HepG2 (cell line): ENCODE measurements around the gene MYO1B. TPM values are rescaled to one million over a fixed set of nuclear protein-coding genes. Genes with fewer than 3 reads are reported as not detected.
A peak's percentile ranks its signal among the peaks of the same experiment; 100 is the strongest.

ENCODE experiments used
- CENPBD1 ChIP-seq: sonication (generic); formaldehyde crosslinking; IDR thresholded peaks from 2 replicates; pipeline ENCODE4 v1.8.0; 2022; ENCODE audit warnings: missing genetic modification reagents, low read depth, mild to moderate bottlenecking, borderline replicate concordance
- FOXK2 ChIP-seq: fragments of 450-650 bp; IDR thresholded peaks from 2 replicates; pipeline ENCODE4 v1.6.1; 2016
- GABPB1 ChIP-seq: IDR thresholded peaks from 2 replicates; pipeline ENCODE4 v1.6.1; 2016; ENCODE audit warnings: mild to moderate bottlenecking, missing genetic modification reagents, moderate library complexity, missing compliant biosample characterization
- HNRNPLL ChIP-seq: fragments of 200-400 bp; formaldehyde crosslinking; IDR thresholded peaks from 2 replicates; pipeline ENCODE4 v1.6.1; 2017; ENCODE audit warnings: mild to moderate bottlenecking, low read depth, low read length; ENCODE audit not compliant: poor library complexity, severe bottlenecking
- JARID2 ChIP-seq: sonication (generic); formaldehyde crosslinking; IDR thresholded peaks from 2 replicates; pipeline ENCODE4 v1.8.1; 2023; ENCODE audit warnings: missing genetic modification reagents, inconsistent platforms; ENCODE audit not compliant: insufficient replicate concordance
- MATR3 ChIP-seq: sonication (generic); formaldehyde crosslinking; IDR thresholded peaks from 2 replicates; pipeline ENCODE4 v1.4.0; 2020; ENCODE audit warnings: missing genetic modification reagents
- NCOA2 ChIP-seq: sonication (generic); formaldehyde crosslinking; IDR thresholded peaks from 2 replicates; pipeline ENCODE4 v1.8.0; 2022; ENCODE audit warnings: inconsistent platforms
- PRMT3 ChIP-seq: sonication (generic); formaldehyde crosslinking; IDR thresholded peaks from 2 replicates; pipeline ENCODE4 v1.8.1; 2022; ENCODE audit warnings: low read depth, mild to moderate bottlenecking, moderate library complexity, missing genetic modification reagents, borderline replicate concordance
- SAP130 ChIP-seq: IDR thresholded peaks from 2 replicates; pipeline ENCODE4 v1.6.1; 2016; ENCODE audit warnings: low read depth
- SOX5 ChIP-seq: IDR thresholded peaks from 2 replicates; pipeline ENCODE4 v1.6.1; 2016; ENCODE audit warnings: borderline replicate concordance
- TFDP1 ChIP-seq: IDR thresholded peaks from 2 replicates; pipeline ENCODE4 v1.6.1; 2016; ENCODE audit warnings: missing compliant biosample characterization, missing genetic modification reagents, borderline replicate concordance
- TRIM22 ChIP-seq: fragments of 450-650 bp; IDR thresholded peaks from 2 replicates; pipeline ENCODE4 v1.6.1; 2017
- USF2 ChIP-seq, 2 experiments: sonication (generic) in 1 of 2; formaldehyde crosslinking in 1 of 2; IDR thresholded peaks; 2 replicates each; pipeline versions ENCODE4 v1.5.1 to v1.6.1; 2011 to 2020; ENCODE audit warnings: borderline replicate concordance in 1 of 2, low read depth in 1 of 2, low read length in 1 of 2, mild to moderate bottlenecking in 1 of 2, missing genetic modification reagents in 1 of 2, moderate library complexity in 1 of 2
- YEATS2 ChIP-seq: sonication (generic); formaldehyde crosslinking; IDR thresholded peaks from 2 replicates; pipeline ENCODE4 v1.4.0; 2020; ENCODE audit warnings: missing genetic modification reagents, borderline replicate concordance
- ZNF496 ChIP-seq: sonication (generic); formaldehyde crosslinking; IDR thresholded peaks from 2 replicates; pipeline ENCODE4 v1.8.1; 2023; ENCODE audit warnings: mild to moderate bottlenecking, moderate library complexity, missing genetic modification reagents; ENCODE audit not compliant: insufficient replicate concordance
- ZNF816 ChIP-seq: sonication (generic); formaldehyde crosslinking; IDR thresholded peaks from 2 replicates; pipeline ENCODE4 v1.8.0; 2022; ENCODE audit warnings: missing genetic modification reagents, mild to moderate bottlenecking, borderline replicate concordance
- ZSCAN22 ChIP-seq: sonication (generic); formaldehyde crosslinking; IDR thresholded peaks from 2 replicates; pipeline ENCODE4 v1.4.0; 2020; ENCODE audit warnings: mild to moderate bottlenecking, missing genetic modification reagents
- polyA plus RNA-seq, 8 experiments: library from polyadenylated mRNA; depleted of rRNA in 3 of 8; stranded (reverse) in 7 of 8; unstranded in 1 of 8; fragments of >200 nt; fragmentation: Illumina TruSeq in 4 of 8; extraction: Trizol in 4 of 8; gene quantifications; 2 replicates each; pipeline versions ENCODE4 v1.2.1 to v1.2.3, GENCODE V29; 2011 to 2016; ENCODE audit warnings: low read depth in 4 of 8, missing spikeins in 1 of 8, mixed read lengths in 1 of 8; ENCODE audit not compliant: insufficient read depth in 1 of 8
- total RNA-seq, 5 experiments: library from RNA; depleted of rRNA; stranded (reverse); fragments of >200 nt; fragmentation: Illumina TruSeq; extraction: Trizol; gene quantifications; 2 replicates each; pipeline ENCODE4 v1.2.3, GENCODE V29; 2016; ENCODE audit warnings: low read depth in 1 of 5
- TF ChIP-seq, protein P1 (sequence below): sonication (generic); formaldehyde crosslinking; IDR thresholded peaks from 2 replicates; pipeline ENCODE4 v1.4.0; 2020; ENCODE audit warnings: missing genetic modification reagents
- TF ChIP-seq, protein P2 (sequence below): sonication (generic); formaldehyde crosslinking; conservative IDR thresholded peaks from 2 replicates; pipeline ENCODE4 v1.8.0; 2022; ENCODE audit warnings: mild to moderate bottlenecking, moderate library complexity, missing genetic modification reagents

Gene MYO1B
- total and polyA plus RNA-seq, 2 of the 13 experiments (the other 11 are each of a cell fraction or from before 2014, with no cell fraction given): 36.9 to 89.8 TPM

DNA sequence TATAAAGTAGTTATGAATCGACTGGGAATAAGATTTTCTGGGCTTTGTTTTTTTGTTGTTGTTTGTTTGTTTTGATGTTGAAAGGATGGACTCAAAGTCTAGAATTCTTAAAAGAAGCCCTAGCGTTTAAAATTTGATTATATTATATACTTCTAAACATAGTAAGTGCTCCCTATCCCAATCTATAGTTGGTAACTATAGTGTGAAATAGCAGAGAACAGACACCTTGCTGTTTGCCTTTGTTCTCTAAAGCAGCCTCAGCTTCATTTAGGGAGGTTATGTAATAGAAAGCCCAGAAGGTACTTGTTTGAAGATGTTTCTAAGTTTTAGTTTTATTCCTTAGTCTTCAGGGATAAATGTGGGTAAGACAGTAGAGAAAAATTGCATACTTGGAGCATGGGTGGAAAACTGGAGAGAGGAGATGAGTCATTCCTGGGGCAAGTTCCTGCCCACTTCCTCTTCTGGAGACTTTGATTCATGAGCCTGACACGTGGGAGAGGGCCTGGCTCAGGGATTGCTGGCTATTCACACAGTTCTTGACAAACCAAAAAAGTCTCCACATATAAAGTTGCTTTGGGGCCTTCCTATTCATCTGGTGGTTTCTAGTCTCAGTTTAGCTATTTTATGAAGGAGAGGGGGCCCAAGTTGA lies 131.9 kb downstream of the MYO1B start (continued):
- TF ChIP-seq, protein P1, sequence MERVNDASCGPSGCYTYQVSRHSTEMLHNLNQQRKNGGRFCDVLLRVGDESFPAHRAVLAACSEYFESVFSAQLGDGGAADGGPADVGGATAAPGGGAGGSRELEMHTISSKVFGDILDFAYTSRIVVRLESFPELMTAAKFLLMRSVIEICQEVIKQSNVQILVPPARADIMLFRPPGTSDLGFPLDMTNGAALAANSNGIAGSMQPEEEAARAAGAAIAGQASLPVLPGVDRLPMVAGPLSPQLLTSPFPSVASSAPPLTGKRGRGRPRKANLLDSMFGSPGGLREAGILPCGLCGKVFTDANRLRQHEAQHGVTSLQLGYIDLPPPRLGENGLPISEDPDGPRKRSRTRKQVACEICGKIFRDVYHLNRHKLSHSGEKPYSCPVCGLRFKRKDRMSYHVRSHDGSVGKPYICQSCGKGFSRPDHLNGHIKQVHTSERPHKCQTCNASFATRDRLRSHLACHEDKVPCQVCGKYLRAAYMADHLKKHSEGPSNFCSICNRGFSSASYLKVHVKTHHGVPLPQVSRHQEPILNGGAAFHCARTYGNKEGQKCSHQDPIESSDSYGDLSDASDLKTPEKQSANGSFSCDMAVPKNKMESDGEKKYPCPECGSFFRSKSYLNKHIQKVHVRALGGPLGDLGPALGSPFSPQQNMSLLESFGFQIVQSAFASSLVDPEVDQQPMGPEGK (CRISPR knock-in tag): peak; percentile 52; the same call in 1 of the 2 replicates
- TF ChIP-seq FOXK2: no peak
- TF ChIP-seq HNRNPLL: no peak
- TF ChIP-seq SAP130 (CRISPR knock-in tag): peak; percentile 87
- TF ChIP-seq NCOA2 (CRISPR knock-in tag): peak; percentile 52; the same call in 1 of the 2 replicates
- TF ChIP-seq JARID2 (CRISPR knock-in tag): no peak
- TF ChIP-seq, protein P2, sequence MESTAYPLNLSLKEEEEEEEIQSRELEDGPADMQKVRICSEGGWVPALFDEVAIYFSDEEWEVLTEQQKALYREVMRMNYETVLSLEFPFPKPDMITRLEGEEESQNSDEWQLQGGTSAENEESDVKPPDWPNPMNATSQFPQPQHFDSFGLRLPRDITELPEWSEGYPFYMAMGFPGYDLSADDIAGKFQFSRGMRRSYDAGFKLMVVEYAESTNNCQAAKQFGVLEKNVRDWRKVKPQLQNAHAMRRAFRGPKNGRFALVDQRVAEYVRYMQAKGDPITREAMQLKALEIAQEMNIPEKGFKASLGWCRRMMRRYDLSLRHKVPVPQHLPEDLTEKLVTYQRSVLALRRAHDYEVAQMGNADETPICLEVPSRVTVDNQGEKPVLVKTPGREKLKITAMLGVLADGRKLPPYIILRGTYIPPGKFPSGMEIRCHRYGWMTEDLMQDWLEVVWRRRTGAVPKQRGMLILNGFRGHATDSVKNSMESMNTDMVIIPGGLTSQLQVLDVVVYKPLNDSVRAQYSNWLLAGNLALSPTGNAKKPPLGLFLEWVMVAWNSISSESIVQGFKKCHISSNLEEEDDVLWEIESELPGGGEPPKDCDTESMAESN (CRISPR knock-in tag): 0 out of 2 replicates have a peak, but pooled peaks have one; percentile 36
- TF ChIP-seq TFDP1 (CRISPR knock-in tag): peak; percentile 76; the same call in 1 of the 2 replicates
- no peak for TF ChIP-seq TRIM22
- no peak for TF ChIP-seq ZSCAN22 (CRISPR knock-in tag)
- TF ChIP-seq SOX5 (CRISPR knock-in tag): peak; percentile 66; the same call in 1 of the 2 replicates
- TF ChIP-seq ZNF816 (CRISPR knock-in tag): no peak
- TF ChIP-seq PRMT3 (CRISPR knock-in tag): no peak
- peak; percentile 48 for TF ChIP-seq USF2 (IDR thresholded peaks at IDR 0.05; ENCODE audit: low read depth, low read length)
- TF ChIP-seq USF2 (CRISPR knock-in tag; IDR thresholded peaks at IDR 0.05; ENCODE audit: borderline replicate concordance): peak; percentile 54; the same call in 1 of the 2 replicates
- peak; percentile 61; the same call in 1 of the 2 replicates for TF ChIP-seq YEATS2 (CRISPR knock-in tag)
- no peak for TF ChIP-seq CENPBD1 (CRISPR knock-in tag)
- no peak for TF ChIP-seq ZNF496 (CRISPR knock-in tag)
- TF ChIP-seq MATR3 (CRISPR knock-in tag): no peak
- TF ChIP-seq GABPB1 (CRISPR knock-in tag): peak; percentile 69; the same call in 1 of the 2 replicates
